ENCODE results near the gene UEVLD. TPM values are rescaled to one million over a fixed set of nuclear protein-coding genes. Genes with fewer than 3 reads are reported as not detected.

Gene UEVLD
- total RNA-seq = 10 to 100 TPM; 23.3 to 26.1 TPM

- Mint-ChIP-seq H3K4me1 (peaks cover 2% of the 10 kb centered on the region), H3K9me3 (no peaks in the 10 kb centered on the region), H3K36me3 (ENCODE audit: low read depth) (peaks cover 3% of the 10 kb centered on the region), H3K4me3 (no peak within 1 kb of the TSS), H3K27me3 (no peaks in the 10 kb centered on the region), H3K27ac (no peak within 1 kb of the TSS)
- ChIA-PET CTCF (interaction anchor here (1.0 to 1.4 kb wide), 7 partner anchors 10 to 345 kb away, joined by 3 to 5 read pairs (median 3); partner anchors contain the start of gene SPTY2D1), POLR2A (interaction anchor here (0.6 to 5.9 kb wide), 19 partner anchors 10 to 267 kb away, joined by 3 to 98 read pairs (median 5); partner anchors contain the start of genes HPS5, LDHA, SPTY2D1 and TMEM86A)
- DNase-seq = peak; percentile 68
Observed at GRCh38 chr11:18588297-18589252, at the start of gene UEVLD. TSS of gene UEVLD (minus strand) at chr11:18588734. CDS start at chr11:18588654, 80 bp downstream.

DNA sequence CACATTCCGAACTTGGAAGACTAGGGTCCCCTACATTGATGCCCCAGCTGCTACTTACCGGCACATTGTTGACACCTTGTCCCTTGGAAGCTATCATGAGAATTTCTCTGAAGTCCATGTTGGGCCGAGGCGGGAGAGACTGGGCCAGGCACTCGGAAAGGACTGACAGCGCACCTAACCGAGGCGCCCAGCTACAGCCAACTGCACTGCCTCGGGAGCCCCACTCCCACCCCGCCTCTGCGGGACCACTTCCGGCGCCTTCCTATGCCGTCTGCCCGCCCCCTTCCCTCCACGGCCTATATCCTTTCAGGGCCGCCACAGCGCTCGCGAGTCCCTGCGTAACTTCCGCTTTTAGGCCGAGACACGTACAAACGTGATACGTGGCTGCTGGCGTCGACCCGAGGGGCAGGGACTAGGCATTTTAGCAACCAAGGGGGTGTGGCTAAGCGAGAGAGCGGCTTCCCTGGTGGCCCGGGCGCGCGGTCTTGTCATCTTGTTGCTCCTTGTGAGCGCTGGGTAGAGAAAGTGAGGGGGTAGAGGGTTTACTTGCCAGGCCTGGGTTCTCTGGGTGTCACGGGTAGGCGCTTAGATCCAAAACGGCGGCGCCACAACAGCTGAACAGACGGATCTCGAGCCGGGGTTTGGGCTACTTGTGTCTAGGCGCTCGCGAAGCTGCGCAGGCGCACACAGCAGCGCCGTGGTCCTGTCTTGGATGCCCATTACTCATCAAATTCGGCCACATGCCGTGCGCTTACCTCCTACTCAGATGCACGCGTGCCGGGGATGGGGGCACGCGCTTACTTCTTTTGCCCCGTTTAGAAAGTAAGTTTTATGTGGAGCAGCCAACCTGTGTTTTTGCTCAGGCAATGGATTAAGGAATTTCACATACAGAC lies 45.9 kb upstream of the UEVLD start, which contains the start of gene SPTY2D1:
Gene SPTY2D1, minus strand, starts transcription at position 203 of the 893 bp plus-strand sequence. Its CDS starts 85 bp downstream, at position 118.
- H3K4me1 Mint-ChIP-seq = peaks cover 23% of the 10 kb centered on the region
- POLR2A ChIA-PET = interaction anchor here (0.6 to 8.4 kb wide), 31 partner anchors 11 to 622 kb away, joined by 3 to 211 read pairs (median 5); partner anchors contain the start of genes GTF2H1, HPS5, LDHA and SAA1
- peak within 1 kb of the TSS; percentile 92 for H3K27ac Mint-ChIP-seq
- peaks cover 9% of the 10 kb centered on the region for H3K36me3 Mint-ChIP-seq (ENCODE audit: low read depth)
- H3K9me3 Mint-ChIP-seq = no peaks in the 10 kb centered on the region
- DNase-seq = peak; percentile 99
- CTCF ChIA-PET = interaction anchor here (0.9 to 3.9 kb wide), 12 partner anchors 9 to 390 kb away, joined by 3 to 40 read pairs (median 4); partner anchors contain the start of gene TSG101
- H3K27me3 Mint-ChIP-seq = no peaks in the 10 kb centered on the region
- peak within 1 kb of the TSS; percentile 86 for H3K4me3 Mint-ChIP-seq

GRCh38 chr11:18633256-18634139 lies 45.0 kb upstream of the UEVLD start:
- Mint-ChIP-seq H3K36me3 (ENCODE audit: low read depth) (peaks cover 9% of the 10 kb centered on the region), H3K27ac (peak overlapping the region; percentile 92), H3K9me3 (no peaks in the 10 kb centered on the region), H3K4me1 (peaks cover 25% of the 10 kb centered on the region), H3K27me3 (no peaks in the 10 kb centered on the region), H3K4me3 (peak overlapping the region; percentile 86)
- POLR2A ChIA-PET = interaction anchor here (0.6 to 8.4 kb wide), 30 partner anchors 12 to 621 kb away, joined by 3 to 211 read pairs (median 5); partner anchors contain the start of genes GTF2H1, HPS5, LDHA and SAA1
- peak; percentile 58 for DNase-seq
- CTCF ChIA-PET = interaction anchor here (0.7 to 3.9 kb wide), 18 partner anchors 8 to 390 kb away, joined by 3 to 40 read pairs (median 4); partner anchors contain the start of genes TSG101 and UEVLD

- ChIA-PET POLR2A (interaction anchor here (1.2 to 8.4 kb wide), 15 partner anchors 14 to 389 kb away, joined by 3 to 211 read pairs (median 7); partner anchors contain the start of genes GTF2H1, HPS5, LDHA and TSG101), CTCF (interaction anchor here (0.7 to 3.9 kb wide), 14 partner anchors 8 to 389 kb away, joined by 3 to 40 read pairs (median 4); partner anchors contain the start of genes TSG101 and UEVLD)
- peaks cover 9% of the 10 kb centered on the region for H3K36me3 Mint-ChIP-seq (ENCODE audit: low read depth)
- peak overlapping the region; percentile 86 for H3K4me3 Mint-ChIP-seq
- no peak for DNase-seq
- no peaks in the 10 kb centered on the region for H3K9me3 Mint-ChIP-seq
- peaks cover 28% of the 10 kb centered on the region for H3K4me1 Mint-ChIP-seq
- H3K27ac Mint-ChIP-seq = no peak overlapping the region
- H3K27me3 Mint-ChIP-seq = no peaks in the 10 kb centered on the region
Observed at GRCh38 chr11:18632841-18633240, 44.3 kb upstream of the UEVLD start.

- Mint-ChIP-seq H3K9me3 (no peaks in the 10 kb centered on the region), H3K4me3 (no peak overlapping the region), H3K27ac (no peak overlapping the region), H3K27me3 (no peaks in the 10 kb centered on the region), H3K36me3 (ENCODE audit: low read depth) (peaks cover 17% of the 10 kb centered on the region), H3K4me1 (peaks cover 32% of the 10 kb centered on the region)
- ChIA-PET POLR2A (interaction anchor here (0.8 to 12.8 kb wide), 4 partner anchors 7 to 46 kb away, joined by 3 to 211 read pairs (median 4); partner anchors contain the start of gene SPTY2D1), CTCF (no interaction called here)
- no peak for DNase-seq
Observed at GRCh38 chr11:18624161-18624560, 35.6 kb upstream of the UEVLD start.

GRCh38 chr11:18623707-18624106 lies 35.2 kb upstream of the UEVLD start:
- no peak overlapping the region for H3K4me3 Mint-ChIP-seq
- no peak overlapping the region for H3K27ac Mint-ChIP-seq
- H3K36me3 Mint-ChIP-seq (ENCODE audit: low read depth) = peaks cover 17% of the 10 kb centered on the region
- POLR2A ChIA-PET = interaction anchor here (0.8 to 12.8 kb wide), 3 partner anchors 8 to 36 kb away, joined by 4 to 211 read pairs (median 4); partner anchors contain the start of gene SPTY2D1
- no peaks in the 10 kb centered on the region for H3K9me3 Mint-ChIP-seq
- no peaks in the 10 kb centered on the region for H3K27me3 Mint-ChIP-seq
- CTCF ChIA-PET = no interaction called here
- DNase-seq = no peak
- peaks cover 34% of the 10 kb centered on the region for H3K4me1 Mint-ChIP-seq

- Mint-ChIP-seq H3K4me3 (peak overlapping the region; percentile 66), H3K4me1 (peaks cover 70% of the 10 kb centered on the region), H3K27ac (peak overlapping the region; percentile 81), H3K9me3 (no peaks in the 10 kb centered on the region), H3K36me3 (ENCODE audit: low read depth) (peaks cover 37% of the 10 kb centered on the region), H3K27me3 (no peaks in the 10 kb centered on the region)
- DNase-seq = no peak
- ChIA-PET POLR2A (interaction anchor here (0.8 to 12.8 kb wide), 11 partner anchors 8 to 296 kb away, joined by 3 to 211 read pairs (median 4); partner anchors contain the start of genes GTF2H1, HPS5, LDHA and SPTY2D1), CTCF (interaction anchor here (0.9 to 6.6 kb wide), 12 partner anchors 10 to 375 kb away, joined by 3 to 40 read pairs (median 6); partner anchors contain the start of genes SPTY2D1, TSG101 and UEVLD)
Observed at GRCh38 chr11:18618342-18619025, 29.9 kb upstream of the UEVLD start.

DNA sequence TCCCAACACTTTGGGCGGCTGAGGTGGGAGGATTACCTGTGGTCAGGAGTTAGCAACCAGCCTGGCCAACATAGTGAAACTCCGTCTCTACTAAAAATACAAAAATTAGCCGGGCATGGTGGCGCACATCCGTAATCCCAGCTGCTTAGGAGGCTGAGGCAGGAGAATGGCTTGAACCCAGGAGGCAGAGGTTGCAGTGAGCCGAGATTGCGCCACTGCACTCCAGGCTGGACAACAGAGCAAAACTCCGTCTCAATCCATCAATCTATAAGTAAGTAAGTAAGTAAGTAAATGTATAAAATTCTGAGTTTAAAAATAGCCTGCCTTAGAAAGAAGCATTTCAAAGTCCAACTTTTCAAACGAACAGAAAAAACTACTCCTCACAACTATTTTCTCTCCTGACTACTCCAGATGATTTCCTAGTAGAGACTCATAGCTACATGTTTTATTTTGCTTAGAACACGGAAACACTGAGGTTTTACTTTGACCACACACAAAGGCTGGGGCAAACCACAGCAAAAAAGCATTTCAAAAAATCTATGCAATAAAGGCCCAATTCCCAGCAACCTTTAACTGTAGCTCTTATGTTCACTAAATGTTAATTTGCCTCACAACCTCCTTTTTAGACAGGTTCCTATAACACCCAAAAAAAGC lies 29.3 kb upstream of the UEVLD start:
- peak overlapping the region; percentile 66 for H3K4me3 Mint-ChIP-seq
- no peaks in the 10 kb centered on the region for H3K27me3 Mint-ChIP-seq
- H3K36me3 Mint-ChIP-seq (ENCODE audit: low read depth) = peaks cover 41% of the 10 kb centered on the region
- ChIA-PET CTCF (interaction anchor here (0.8 to 6.6 kb wide), 12 partner anchors 10 to 111 kb away, joined by 3 to 40 read pairs (median 6); partner anchors contain the start of genes SPTY2D1, TSG101 and UEVLD), POLR2A (interaction anchor here (0.8 to 12.8 kb wide), 11 partner anchors 8 to 296 kb away, joined by 3 to 211 read pairs (median 4); partner anchors contain the start of genes GTF2H1, HPS5, LDHA and SPTY2D1)
- DNase-seq = peak; percentile 68
- H3K4me1 Mint-ChIP-seq = peaks cover 67% of the 10 kb centered on the region
- peak overlapping the region; percentile 81 for H3K27ac Mint-ChIP-seq
- no peaks in the 10 kb centered on the region for H3K9me3 Mint-ChIP-seq

- Mint-ChIP-seq H3K36me3 (ENCODE audit: low read depth) (peaks cover 52% of the 10 kb centered on the region), H3K27me3 (no peaks in the 10 kb centered on the region), H3K4me1 (peaks cover 52% of the 10 kb centered on the region), H3K9me3 (no peaks in the 10 kb centered on the region), H3K27ac (peak overlapping the region; percentile 57), H3K4me3 (peak overlapping the region; percentile 12)
- POLR2A ChIA-PET = interaction anchor here (0.9 to 12.8 kb wide), 6 partner anchors 14 to 510 kb away, joined by 3 to 211 read pairs (median 23); partner anchors contain the start of genes SAAL1, SPTY2D1, TSG101 and UEVLD
- no peak for DNase-seq
- CTCF ChIA-PET = interaction anchor here (1.0 to 6.6 kb wide), 6 partner anchors 14 to 106 kb away, joined by 3 to 40 read pairs (median 5); partner anchors contain the start of gene SPTY2D1
Observed at GRCh38 chr11:18615628-18616392, 27.3 kb upstream of the UEVLD start.
